IMR-90 (cell line): Measurements from ENCODE around the gene CPEB2.

Experiments
- CEBPB ChIP-seq: IDR thresholded peaks from 2 replicates; pipeline ENCODE4 v1.6.1; 2012; ENCODE audit warnings: low read depth, low read length, improper control_type of control experiment
- FOS ChIP-seq: fragments of 150-350 bp; IDR thresholded peaks from 2 replicates; pipeline ENCODE4 v1.6.1; 2016; ENCODE audit warnings: low read depth, low read length

DNA sequence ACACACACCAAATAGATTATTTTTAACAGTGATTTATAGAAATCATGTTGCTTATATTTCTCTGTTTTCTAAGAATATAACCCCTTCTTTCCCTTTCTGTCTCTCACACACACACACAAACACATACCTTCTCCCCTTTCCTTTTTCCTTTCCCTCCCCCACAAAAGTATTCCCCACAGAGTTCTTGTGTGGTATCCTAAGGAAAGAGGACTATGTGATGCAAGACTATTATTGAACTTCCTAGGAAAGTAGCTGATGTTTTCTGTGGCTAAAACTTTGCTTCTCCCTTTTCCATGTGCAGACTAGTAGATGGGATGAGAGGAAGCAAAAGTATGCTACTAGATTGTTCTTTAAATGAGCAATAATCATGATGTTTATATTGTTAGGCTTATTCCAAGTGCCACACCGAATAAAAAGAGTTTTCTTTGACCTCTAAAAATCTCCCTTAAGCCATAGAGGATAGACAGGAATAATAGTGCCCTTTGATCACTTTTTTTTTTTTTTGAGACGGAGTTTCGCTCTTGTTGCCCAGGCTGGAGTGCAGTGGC lies 38.7 kb downstream of the CPEB2 start:
- TF ChIP-seq FOS (no peak), CEBPB (0 out of 2 replicates have a peak, but pooled peaks have one; percentile 35)
